DND-41 (cell line): ENCODE results near the gene TPM4.

Experiments
- ATAC-seq: fragments of 200-7000 bp; cut with Tn5 transposase; 3 replicates; pipeline ENCODE4 v1.9.1; 2021; ENCODE audit warnings: low read depth; ENCODE audit not compliant: insufficient read depth
- DNase-seq: peaks from one replicate; pipeline ENCODE4 v3.0.0-alpha.2; 2020
- H2AFZ ChIP-seq: 2 replicates; pipeline ENCODE4 v1.6.0; 2012; ENCODE audit warnings: low read depth, low read length
- H3K27ac ChIP-seq: 2 replicates; pipeline ENCODE4 v1.5.1; 2012; ENCODE audit warnings: low read length, inconsistent platforms
- H3K27me3 ChIP-seq: fragments of 200-600 bp; sonication (generic); 2 replicates; pipeline ENCODE4 v1.6.0; 2012; ENCODE audit warnings: low read length, mild to moderate bottlenecking, inconsistent platforms; ENCODE audit not compliant: insufficient read depth, poor library complexity
- H3K36me3 ChIP-seq: 2 replicates; pipeline ENCODE4 v1.5.1; 2012; ENCODE audit warnings: low read length, inconsistent platforms; ENCODE audit not compliant: insufficient read depth
- H3K4me1 ChIP-seq: 2 replicates; pipeline ENCODE4 v1.5.1; 2012; ENCODE audit warnings: mild to moderate bottlenecking, low read length; ENCODE audit not compliant: insufficient read depth
- H3K4me2 ChIP-seq: 2 replicates; pipeline ENCODE4 v1.6.0; 2012; ENCODE audit warnings: mild to moderate bottlenecking, moderate library complexity, low read length, inconsistent platforms; ENCODE audit not compliant: insufficient read depth
- H3K4me3 ChIP-seq, 2 experiments: fragments of 200-600 bp in 1 of 2; shearing (Covaris generic) in 1 of 2; 2 replicates each; pipeline ENCODE4 v1.5.1; 2012 to 2016; ENCODE audit warnings: inconsistent platforms in 2 of 2, low read length in 2 of 2, mild to moderate bottlenecking in 2 of 2, low read depth in 1 of 2, moderate library complexity in 1 of 2
- H3K79me2 ChIP-seq: 2 replicates; pipeline ENCODE4 v1.6.0; 2012; ENCODE audit warnings: low read length, inconsistent platforms; ENCODE audit not compliant: insufficient read depth
- H3K9ac ChIP-seq: 2 replicates; pipeline ENCODE4 v1.6.0; 2012; ENCODE audit warnings: low read depth, mild to moderate bottlenecking, inconsistent platforms, low read length, moderate library complexity
- H3K9me3 ChIP-seq: 2 replicates; pipeline ENCODE4 v1.5.1; 2012; ENCODE audit warnings: low read length, moderate library complexity, mild to moderate bottlenecking, inconsistent platforms; ENCODE audit not compliant: insufficient read depth, severe bottlenecking
- H4K20me1 ChIP-seq: 2 replicates; pipeline ENCODE4 v1.6.0; 2012; ENCODE audit warnings: low read length; ENCODE audit not compliant: insufficient read depth
- CTCF ChIP-seq: IDR thresholded peaks from 2 replicates; pipeline ENCODE4 v1.5.1; 2012; ENCODE audit warnings: borderline replicate concordance, low read length, moderate library complexity, mild to moderate bottlenecking; ENCODE audit not compliant: poor library complexity, severe bottlenecking; ENCODE audit errors: extremely low read depth
- EZH2 ChIP-seq: IDR thresholded peaks from 3 replicates; pipeline ENCODE4 v1.6.1; 2012; ENCODE audit warnings: borderline replicate concordance, low read depth, mild to moderate bottlenecking, moderate library complexity, low read length, inconsistent platforms; ENCODE audit not compliant: severe bottlenecking

The TPM4 gene

GRCh38 chr19:16033136-16033530 is 43.2 kb upstream of the TPM4 start:
- no peaks in the 10 kb centered on the region for H3K27me3 ChIP-seq
- DNase-seq = no peak
- no peak overlapping the region for H3K4me2 ChIP-seq
- no peak overlapping the region for H3K4me3 ChIP-seq
- TF ChIP-seq EZH2 (no peak), CTCF (no peak)
- H3K9me3 ChIP-seq = no peaks in the 10 kb centered on the region
- H3K4me1 ChIP-seq = no peaks in the 10 kb centered on the region
- no peak overlapping the region for H3K27ac ChIP-seq
- H2AFZ ChIP-seq = no peak overlapping the region
- no peak for ATAC-seq
- no peaks in the 10 kb centered on the region for H3K79me2 ChIP-seq
- H3K9ac ChIP-seq = no peak overlapping the region
- no peaks in the 10 kb centered on the region for H4K20me1 ChIP-seq
- H3K36me3 ChIP-seq = no peaks in the 10 kb centered on the region

- no peak overlapping the region for H3K27ac ChIP-seq
- H3K9me3 ChIP-seq = no peaks in the 10 kb centered on the region
- H3K79me2 ChIP-seq = no peaks in the 10 kb centered on the region
- no peak overlapping the region for H3K4me3 ChIP-seq
- no peak for DNase-seq
- H3K4me1 ChIP-seq = no peaks in the 10 kb centered on the region
- H2AFZ ChIP-seq = no peak overlapping the region
- no peaks in the 10 kb centered on the region for H3K36me3 ChIP-seq
- no peak overlapping the region for H3K4me2 ChIP-seq
- H3K27me3 ChIP-seq = no peaks in the 10 kb centered on the region
- no peak for ATAC-seq
- H4K20me1 ChIP-seq = no peaks in the 10 kb centered on the region
- TF ChIP-seq EZH2 (no peak), CTCF (no peak)
- no peak overlapping the region for H3K9ac ChIP-seq
Observed at GRCh38 chr19:16033721-16034120, 42.6 kb upstream of the TPM4 start.

GRCh38 chr19:16034180-16034579 is 42.1 kb upstream of the TPM4 start:
- Histone ChIP-seq H3K9ac (no peak overlapping the region), H3K4me1 (no peaks in the 10 kb centered on the region), H3K27me3 (no peaks in the 10 kb centered on the region), H3K79me2 (no peaks in the 10 kb centered on the region), H3K27ac (no peak overlapping the region), H3K4me3 (no peak overlapping the region), H3K9me3 (no peaks in the 10 kb centered on the region), H2AFZ (no peak overlapping the region), H3K4me2 (no peak overlapping the region), H3K36me3 (no peaks in the 10 kb centered on the region), H4K20me1 (no peaks in the 10 kb centered on the region)
- TF ChIP-seq EZH2 = no peak
- no peak for TF ChIP-seq CTCF
- ATAC-seq (no peak), DNase-seq (no peak)
